HCT116 (cell line): ENCODE data around the gene SLC12A7. TPM values are rescaled to one million over a fixed set of nuclear protein-coding genes. Genes with fewer than 3 reads are reported as not detected.

Experiments
- ATAC-seq: fragments of 200-7000 bp; cut with Tn5 transposase; 2 replicates; pipeline ENCODE4 v1.9.1; 2020; ENCODE audit warnings: mild to moderate bottlenecking, moderate library complexity
- BruUV-seq: library from RNA; stranded (reverse); fragments of 400-500 nt; replicated peaks from 2 replicates; lab custom pipeline; 2021; lab: Mats Ljungman, UMichigan
- CTCF ChIA-PET: fragments of 300-600 bp; sonication (Branson Sonifier 250); formaldehyde crosslinking; loops from one replicate; lab custom pipeline; 2021; ENCODE audit warnings: antibody characterized with exemption; lab: Charles Lee
- POLR2A ChIA-PET: fragments of 300-600, 350-600 bp; sonication (Branson Sonifier 250); formaldehyde crosslinking; loops from one replicate; lab custom pipeline; 2021; ENCODE audit warnings: antibody characterized with exemption; lab: Charles Lee
- RAD21 ChIA-PET, 2 experiments: fragments of 300-600 bp; sonication (Branson Sonifier 250); formaldehyde crosslinking; loops; one replicate each; lab custom pipeline; 2023; ENCODE audit warnings: low total read pairs in 2 of 2; ENCODE audit not compliant: uncharacterized antibody in 2 of 2, unreplicated experiment in 2 of 2, low non-redundant PET in 1 of 2; lab: Charles Lee
- DNase-seq: peaks from one replicate; pipeline ENCODE4 v3.0.0-alpha.2; 2010; ENCODE audit warnings: low read depth, low spot score
- H2AFZ ChIP-seq: fragments of 200-600 bp; shearing (Covaris generic), sonication (generic); 2 replicates; pipeline ENCODE4 v1.6.1; 2017; ENCODE audit warnings: low read depth, mixed run types, mixed read lengths, antibody characterized with exemption, low read length; ENCODE audit not compliant: poor library complexity, severe bottlenecking
- H3K27ac ChIP-seq: 2 replicates; pipeline ENCODE4 v1.5.1; 2012; ENCODE audit warnings: low read depth, low read length
- H3K27me3 ChIP-seq: fragments of 200-600 bp; sonication (generic); 2 replicates; pipeline ENCODE4 v1.6.1; 2016; ENCODE audit warnings: mixed run types, low read length, mixed read lengths; ENCODE audit not compliant: insufficient read depth
- H3K36me3 ChIP-seq, 2 experiments: fragments of 200-500 bp in 1 of 2; fragments of 200-600 bp in 1 of 2; sonication (Bioruptor generic) in 1 of 2; sonication (generic) in 1 of 2; 2 replicates each; pipeline versions ENCODE4 v1.5.1 to v1.6.1; 2014 to 2016; ENCODE audit warnings: low read length in 2 of 2, inconsistent platforms in 1 of 2, mixed read lengths in 1 of 2, mixed run types in 1 of 2; ENCODE audit not compliant: insufficient read depth in 2 of 2, control insufficient read depth in 1 of 2
- H3K4me1 ChIP-seq, 2 experiments: fragments of 200-600 bp in 1 of 2; sonication (generic) in 1 of 2; 2 replicates each; pipeline versions ENCODE4 v1.5.1 to v1.6.1; 2012 to 2017; ENCODE audit warnings: low read length in 2 of 2, inconsistent platforms in 1 of 2, mild to moderate bottlenecking in 1 of 2, mixed read lengths in 1 of 2, mixed run types in 1 of 2, moderate library complexity in 1 of 2; ENCODE audit not compliant: insufficient read depth in 2 of 2, control insufficient read depth in 1 of 2
- H3K4me2 ChIP-seq: fragments of 200-600 bp; sonication (generic); 2 replicates; pipeline ENCODE4 v1.6.1; 2017; ENCODE audit warnings: mixed run types, low read length, mixed read lengths
- H3K4me3 ChIP-seq, 2 experiments: fragments of 200-600 bp in 1 of 2; sonication (generic) in 1 of 2; replicated peaks in 1 of 2; 2 replicates each; pipeline ENCODE4 v1.5.1; 2011 to 2016; ENCODE audit warnings: low read length in 2 of 2, control low read depth in 1 of 2, low read depth in 1 of 2, mild to moderate bottlenecking in 1 of 2, mixed read lengths in 1 of 2, mixed run types in 1 of 2
- H3K79me2 ChIP-seq: fragments of 200-600 bp; sonication (generic); 2 replicates; pipeline ENCODE4 v1.6.1; 2017; ENCODE audit warnings: mild to moderate bottlenecking, mixed run types, low read length, moderate library complexity, mixed read lengths; ENCODE audit not compliant: insufficient read depth
- H3K9ac ChIP-seq: fragments of 200-600 bp; sonication (generic); 2 replicates; pipeline ENCODE4 v1.6.1; 2016; ENCODE audit warnings: low read length, mixed read lengths
- H3K9me2 ChIP-seq: fragments of 200-600 bp; sonication (generic), shearing (Covaris generic); 2 replicates; pipeline ENCODE4 v1.6.1; 2017; ENCODE audit warnings: mixed run types, mild to moderate bottlenecking, moderate library complexity; ENCODE audit not compliant: insufficient read depth
- H3K9me3 ChIP-seq, 2 experiments: fragments of 200-500 bp in 1 of 2; fragments of 200-600 bp in 1 of 2; sonication (Bioruptor generic) in 1 of 2; sonication (generic) in 1 of 2; 2 replicates each; pipeline ENCODE4 v1.6.1; 2014 to 2017; ENCODE audit warnings: low read length in 2 of 2, mixed read lengths in 2 of 2, inconsistent platforms in 1 of 2, low read depth in 1 of 2, mild to moderate bottlenecking in 1 of 2, mixed run types in 1 of 2, moderate library complexity in 1 of 2; ENCODE audit not compliant: control insufficient read depth in 1 of 2, insufficient read depth in 1 of 2
- H4K20me1 ChIP-seq: fragments of 200-600 bp; sonication (generic), shearing (Covaris generic); 2 replicates; pipeline ENCODE4 v1.6.1; 2017; ENCODE audit warnings: mixed run types, mild to moderate bottlenecking, moderate library complexity; ENCODE audit not compliant: insufficient read depth
- CBX3 ChIP-seq: IDR thresholded peaks from 2 replicates; pipeline ENCODE4 v1.6.1; 2012; ENCODE audit warnings: low read depth
- EZH2phosphoT487 ChIP-seq: fragments of 200-600 bp; IDR thresholded peaks from 2 replicates; pipeline ENCODE4 v1.6.1; 2018; ENCODE audit warnings: antibody characterized with exemption, borderline replicate concordance
- FOSL1 ChIP-seq: IDR thresholded peaks from 2 replicates; pipeline ENCODE4 v1.6.1; 2012; ENCODE audit warnings: low read depth
- REST ChIP-seq: IDR thresholded peaks from 2 replicates; pipeline ENCODE4 v1.6.1; 2012; ENCODE audit warnings: low read depth
- SP1 ChIP-seq: IDR thresholded peaks from 2 replicates; pipeline ENCODE4 v1.6.1; 2012; ENCODE audit warnings: low read depth
- SRF ChIP-seq: IDR thresholded peaks from 2 replicates; pipeline ENCODE4 v1.6.1; 2012; ENCODE audit warnings: low read depth
- ZNF274 ChIP-seq: fragments of 200-500 bp; sonication (Bioruptor generic); IDR thresholded peaks from 2 replicates; pipeline ENCODE4 v1.6.1; 2014; ENCODE audit warnings: mild to moderate bottlenecking, low read depth, low read length, inconsistent platforms
- intact Hi-C: fragments of 100-400 bp; cut with micrococcal nuclease; formaldehyde crosslinking; loops from 2 replicates; pipeline ENCODE4 v1.10.0; 2022
- total RNA-seq: library from RNA; stranded (reverse); gene quantifications from one replicate; pipeline ENCODE4 v1.2.1, GENCODE V29; 2021; ENCODE audit not compliant: unreplicated experiment

The SLC12A7 gene
- total RNA-seq, 1 experiment from 2014 or later: 29.6 TPM

GRCh38 chr5:1161108-1161832, 49.4 kb upstream of the SLC12A7 start (continued):
- TF ChIP-seq REST: no peak
- no peak; the same call in none of the 2 replicates for TF ChIP-seq FOSL1

- ATAC-seq: no peak
- peaks cover 14 to 22% of the 10 kb centered on the region in 2 experiments for H3K4me1 ChIP-seq
- TF ChIP-seq SRF: no peak
- no peak for TF ChIP-seq CBX3
- no peak for TF ChIP-seq ZNF274
- TF ChIP-seq EZH2phosphoT487: no peak
- no peak for TF ChIP-seq SP1
- intact Hi-C loops: loop anchor here (10.0 kb wide), 3 partner anchors 155 to 715 kb away; partner anchors contain the start of genes EXOC3 and NKD2
- no TSS peak for BruUV-seq
- ChIA-PET CTCF (interaction anchor here (1.9 kb wide), 1 partner anchor 149 kb away, joined by 6 read pairs; no protein-coding TSS in a partner anchor), POLR2A (no interaction called here), RAD21 (no interaction called here)
- no peak overlapping the region for H3K4me2 ChIP-seq
- H3K36me3 ChIP-seq: no peaks in the 10 kb centered on the region
- no peak for DNase-seq
- no peaks in the 10 kb centered on the region for H3K9me2 ChIP-seq
- no peaks in the 10 kb centered on the region for H4K20me1 ChIP-seq
- no peaks in the 10 kb centered on the region for H3K9me3 ChIP-seq
- no peak overlapping the region for H3K4me3 ChIP-seq
- H3K9ac ChIP-seq: no peak overlapping the region
- H2AFZ ChIP-seq: no peak overlapping the region
- H3K27ac ChIP-seq: no peak overlapping the region
- no peaks in the 10 kb centered on the region for H3K79me2 ChIP-seq
- H3K27me3 ChIP-seq: no peaks in the 10 kb centered on the region
Observed at GRCh38 chr5:1159774-1160406, 48.0 kb upstream of the SLC12A7 start.
